HEK293 (cell line): ENCODE results near the gene EXT2.

Experiments
- CTCF ChIA-PET: fragments of 350-600 bp; formaldehyde crosslinking; extraction: SDS; loops from one replicate; lab custom pipeline; 2021; ENCODE audit warnings: antibody characterized with exemption; lab: Yijun Ruan, JAX
- POLR2A ChIA-PET: fragments of 300-600 bp; formaldehyde crosslinking; extraction: SDS; loops from one replicate; lab custom pipeline; 2020; ENCODE audit warnings: antibody characterized with exemption, inconsistent platforms; lab: Yijun Ruan, JAX
- H3K27ac ChIP-seq: fragments of 200-500 bp; sonication (Bioruptor generic); 2 replicates; pipeline ENCODE4 v1.5.1; 2014; ENCODE audit warnings: low read depth, low read length, control low read depth, inconsistent platforms; ENCODE audit errors: extremely low read depth
- H3K36me3 ChIP-seq, 2 experiments: fragments of 200-500 bp in 1 of 2; sonication (Bioruptor generic) in 1 of 2; 1 replicate in 1 of 2; 2 replicates in 1 of 2; pipeline ENCODE4 v1.5.1; 2014 to 2017; ENCODE audit warnings: inconsistent platforms in 2 of 2, low read length in 2 of 2; ENCODE audit not compliant: control insufficient read depth in 2 of 2, insufficient read depth in 1 of 2
- H3K4me1 ChIP-seq: fragments of 200-500 bp; sonication (Bioruptor generic); 2 replicates; pipeline ENCODE4 v1.5.1; 2014; ENCODE audit warnings: mild to moderate bottlenecking, low read length, inconsistent platforms; ENCODE audit not compliant: control insufficient read depth, insufficient read depth
- H3K4me3 ChIP-seq: 2 replicates; pipeline ENCODE4 v1.5.1; 2011; ENCODE audit warnings: low read depth, mild to moderate bottlenecking, control low read depth, low read length, moderate library complexity
- H3K9me3 ChIP-seq: fragments of 200-500 bp; sonication (Bioruptor generic); 2 replicates; pipeline ENCODE4 v1.5.1; 2014; ENCODE audit warnings: low read depth, low read length, inconsistent platforms; ENCODE audit not compliant: control insufficient read depth, insufficient read depth
- BCL6B ChIP-seq: fragments of 450-650 bp; formaldehyde crosslinking; IDR thresholded peaks from 2 replicates; pipeline ENCODE4 v1.5.1; 2017; ENCODE audit warnings: missing biosample characterization, missing genetic modification characterization
- FEZF1 ChIP-seq: fragments of 450-650 bp; formaldehyde crosslinking; IDR thresholded peaks from 2 replicates; pipeline ENCODE4 v1.5.1; 2016; ENCODE audit warnings: missing biosample characterization, missing genetic modification characterization
- INSM2 ChIP-seq: fragments of 450-650 bp; formaldehyde crosslinking; IDR thresholded peaks from 2 replicates; pipeline ENCODE4 v1.5.1; 2016; ENCODE audit warnings: missing biosample characterization, missing genetic modification characterization
- KLF8 ChIP-seq: fragments of 450-650 bp; formaldehyde crosslinking; IDR thresholded peaks from 2 replicates; pipeline ENCODE4 v1.5.1; 2016; ENCODE audit warnings: missing biosample characterization, missing genetic modification characterization
- MEIS1 ChIP-seq: sonication (generic); formaldehyde crosslinking; IDR thresholded peaks from 2 replicates; pipeline ENCODE4 v1.8.1; 2022; ENCODE audit warnings: missing genetic modification reagents, mild to moderate bottlenecking, borderline replicate concordance
- PRDM1 ChIP-seq: fragments of 450-650 bp; formaldehyde crosslinking; IDR thresholded peaks from 2 replicates; pipeline ENCODE4; 2016; ENCODE audit warnings: missing biosample characterization, missing genetic modification characterization
- PRDM2 ChIP-seq: fragments of 450-650 bp; formaldehyde crosslinking; IDR thresholded peaks from 2 replicates; pipeline ENCODE4 v1.5.1; 2016; ENCODE audit warnings: missing biosample characterization, missing genetic modification characterization, borderline replicate concordance
- SP3 ChIP-seq: fragments of 450-650 bp; formaldehyde crosslinking; IDR thresholded peaks from 2 replicates; pipeline ENCODE4 v1.5.1; 2016; ENCODE audit warnings: missing biosample characterization, missing genetic modification characterization
- SP7 ChIP-seq: fragments of 450-650 bp; formaldehyde crosslinking; IDR thresholded peaks from 2 replicates; pipeline ENCODE4 v1.5.1; 2016; ENCODE audit warnings: missing biosample characterization, missing genetic modification characterization
- YY1 ChIP-seq: fragments of 450-650 bp; formaldehyde crosslinking; IDR thresholded peaks from 2 replicates; pipeline ENCODE4 v1.5.1; 2018; ENCODE audit warnings: missing biosample characterization, missing genetic modification characterization
- ZBTB20 ChIP-seq: fragments of 450-650 bp; formaldehyde crosslinking; IDR thresholded peaks from 2 replicates; pipeline ENCODE4 v1.5.1; 2016; ENCODE audit warnings: missing biosample characterization, missing genetic modification characterization
- ZNF221 ChIP-seq: fragments of 450-650 bp; formaldehyde crosslinking; IDR thresholded peaks from 2 replicates; pipeline ENCODE4 v1.5.1; 2017; ENCODE audit warnings: missing biosample characterization, missing genetic modification characterization, borderline replicate concordance
- ZNF302 ChIP-seq: fragments of 450-650 bp; formaldehyde crosslinking; IDR thresholded peaks from 2 replicates; pipeline ENCODE4 v1.5.1; 2016; ENCODE audit warnings: missing biosample characterization, missing genetic modification characterization, low read depth
- ZNF404 ChIP-seq: fragments of 450-650 bp; formaldehyde crosslinking; IDR thresholded peaks from 2 replicates; pipeline ENCODE4 v1.5.1; 2017; ENCODE audit warnings: missing biosample characterization, missing genetic modification characterization
- ZNF521 ChIP-seq: fragments of 450-650 bp; formaldehyde crosslinking; IDR thresholded peaks from 2 replicates; pipeline ENCODE4 v1.5.1; 2017; ENCODE audit warnings: missing biosample characterization, mild to moderate bottlenecking, missing genetic modification characterization
- ZNF555 ChIP-seq: fragments of 450-650 bp; formaldehyde crosslinking; conservative IDR thresholded peaks from 2 replicates; pipeline ENCODE4 v1.5.1; 2017; ENCODE audit warnings: missing biosample characterization, mild to moderate bottlenecking, missing genetic modification characterization, inconsistent platforms
- ZNF558 ChIP-seq: fragments of 450-650 bp; formaldehyde crosslinking; IDR thresholded peaks from 2 replicates; pipeline ENCODE4 v1.5.1; 2016; ENCODE audit warnings: missing biosample characterization, missing genetic modification characterization
- ZNF624 ChIP-seq: fragments of 450-650 bp; formaldehyde crosslinking; IDR thresholded peaks from 2 replicates; pipeline ENCODE4 v1.5.1; 2017; ENCODE audit warnings: missing biosample characterization, missing genetic modification characterization
- ZNF670 ChIP-seq: fragments of 450-650 bp; formaldehyde crosslinking; IDR thresholded peaks from 2 replicates; pipeline ENCODE4 v1.5.1; 2016; ENCODE audit warnings: missing biosample characterization, missing genetic modification characterization, low read depth
- ZSCAN16 ChIP-seq: fragments of 450-650 bp; formaldehyde crosslinking; IDR thresholded peaks from 2 replicates; pipeline ENCODE4 v1.5.1; 2016; ENCODE audit warnings: missing biosample characterization, missing genetic modification characterization
- ZSCAN18 ChIP-seq: fragments of 450-650 bp; formaldehyde crosslinking; IDR thresholded peaks from 2 replicates; pipeline ENCODE4 v1.5.1; 2016; ENCODE audit warnings: missing biosample characterization, missing genetic modification characterization
- ZSCAN4 ChIP-seq: fragments of 450-650 bp; formaldehyde crosslinking; IDR thresholded peaks from 2 replicates; pipeline ENCODE4 v1.5.1; 2017; ENCODE audit warnings: missing biosample characterization, missing genetic modification characterization

Gene EXT2

GRCh38 chr11:44243595-44244343, 148.3 kb downstream of the EXT2 start:
- H3K27ac ChIP-seq: no peak overlapping the region
- no peaks in the 10 kb centered on the region for H3K9me3 ChIP-seq
- H3K4me3 ChIP-seq: no peak overlapping the region
- TF ChIP-seq ZNF221 (tag by site-specific recombination): no peak
- TF ChIP-seq ZNF670 (tag by site-specific recombination): no peak
- no peak for TF ChIP-seq ZNF521 (tag by site-specific recombination)
- TF ChIP-seq FEZF1: no peak
- no peak for TF ChIP-seq BCL6B (tag by site-specific recombination)
- TF ChIP-seq ZNF302 (tag by site-specific recombination): no peak
- TF ChIP-seq YY1: no peak
- no peak for TF ChIP-seq ZSCAN18
- no peak for TF ChIP-seq SP3 (tag by site-specific recombination)
- TF ChIP-seq ZNF624 (tag by site-specific recombination): no peak
- TF ChIP-seq ZBTB20: no peak
- ChIA-PET CTCF (interaction anchor here (0.5 to 1.2 kb wide), 5 partner anchors 14 to 1056 kb away, joined by 3 to 8 read pairs (median 4); no protein-coding TSS in a partner anchor), POLR2A (no interaction called here)
- peaks cover 0 to 44% of the 10 kb centered on the region in 2 experiments; a peak in 1 of 3 replicates for H3K36me3 ChIP-seq
- H3K4me1 ChIP-seq: no peaks in the 10 kb centered on the region

- CTCF ChIA-PET: interaction anchor here (0.6 to 0.9 kb wide), 2 partner anchors 20 to 41 kb away, joined by 3 to 4 read pairs; no protein-coding TSS in a partner anchor
- no peak overlapping the region for H3K27ac ChIP-seq
- H3K36me3 ChIP-seq: peaks cover 0 to 47% of the 10 kb centered on the region in 2 experiments; a peak in 1 of 3 replicates
- POLR2A ChIA-PET: no interaction called here
- no peak overlapping the region for H3K4me3 ChIP-seq
- no peaks in the 10 kb centered on the region for H3K4me1 ChIP-seq
- H3K9me3 ChIP-seq: no peaks in the 10 kb centered on the region
- TF ChIP-seq ZNF555 (no peak), INSM2 (tag by site-specific recombination) (no peak), PRDM1 (tag by site-specific recombination) (no peak), ZSCAN4 (tag by site-specific recombination) (no peak), PRDM2 (no peak), SP7 (tag by site-specific recombination) (no peak), KLF8 (tag by site-specific recombination) (no peak), MEIS1 (CRISPR knock-in tag) (no peak), ZNF404 (no peak), ZSCAN16 (tag by site-specific recombination) (no peak), ZNF558 (tag by site-specific recombination) (no peak)
Measured at GRCh38 chr11:44244639-44245310, 149.3 kb downstream of the EXT2 start.
